OCI-LY1 (cell line): ENCODE measurements around the gene GALNT18.

Experiments used
- CTCF ChIP-seq: fragments of 200-600 bp; sonication (generic), shearing (Covaris generic); IDR thresholded peaks from 2 replicates; pipeline ENCODE4 v1.5.1; 2017; ENCODE audit warnings: mild to moderate bottlenecking, antibody characterized with exemption, low read length, moderate library complexity, mixed read lengths
- EZH2 ChIP-seq: fragments of 200-600 bp; sonication (generic), shearing (Covaris generic); IDR thresholded peaks from 2 replicates; pipeline ENCODE4 v1.8.0; 2017; ENCODE audit warnings: borderline replicate concordance, mixed run types, mild to moderate bottlenecking, antibody characterized with exemption, low read length, moderate library complexity, mixed read lengths

GRCh38 chr11:11459578-11459977, 162.2 kb downstream of the GALNT18 start:
- TF ChIP-seq CTCF (no peak), EZH2 (no peak)
